Amniotic epithelial cell (primary cell): ENCODE data around the gene ASMTL.

Source experiments
- DNase-seq: peaks from one replicate; pipeline ENCODE4 v3.0.0-alpha.2; 2010; ENCODE audit warnings: low read depth

Gene ASMTL

GRCh38 chrX:1403228-1403627 is 49.5 kb downstream of the ASMTL start:
- DNase-seq, result no peak

- no peak for DNase-seq
Observed at GRCh38 chrX:1401611-1402430, 50.9 kb downstream of the ASMTL start.

- DNase-seq, result no peak
Observed at GRCh38 chrX:1400742-1401471, 51.8 kb downstream of the ASMTL start.

- no peak for DNase-seq
Observed at GRCh38 chrX:1400049-1400448, 52.7 kb downstream of the ASMTL start.

GRCh38 chrX:1398431-1399340 is 54.0 kb downstream of the ASMTL start:
- DNase-seq, result no peak

- DNase-seq, result no peak
Observed at GRCh38 chrX:1397441-1398270, 55.1 kb downstream of the ASMTL start.

- no peak for DNase-seq
Observed at GRCh38 chrX:1397001-1397400, 55.7 kb downstream of the ASMTL start.

GRCh38 chrX:1395646-1396216 is 57.0 kb downstream of the ASMTL start:
- no peak for DNase-seq

- no peak for DNase-seq
Observed at GRCh38 chrX:1394731-1395501, 57.8 kb downstream of the ASMTL start.

GRCh38 chrX:1393871-1394615 is 58.7 kb downstream of the ASMTL start:
- no peak for DNase-seq

GRCh38 chrX:1392376-1393068 is 60.2 kb downstream of the ASMTL start:
- DNase-seq, result peak; percentile 66

- peak; percentile 93 for DNase-seq
Observed at GRCh38 chrX:1391707-1392375, 60.9 kb downstream of the ASMTL start, which contains the start of gene SLC25A6. TSS of gene SLC25A6 (minus strand) at chrX:1392113. CDS start at chrX:1392009, 104 bp downstream.

- no peak for DNase-seq
Observed at GRCh38 chrX:1391370-1391706, 61.4 kb downstream of the ASMTL start.

GRCh38 chrX:1390621-1391369 is 61.9 kb downstream of the ASMTL start:
- DNase-seq, result no peak

GRCh38 chrX:1389993-1390285 is 62.8 kb downstream of the ASMTL start:
- no peak for DNase-seq

- no peak for DNase-seq
Observed at GRCh38 chrX:1389181-1389992, 63.3 kb downstream of the ASMTL start.

GRCh38 chrX:1388651-1389050 is 64.1 kb downstream of the ASMTL start:
- DNase-seq, result no peak
